HG03135 (cell line): ENCODE results near the gene ARL15.
"Not testable (repeated sequence)": the region's sequence is repeated elsewhere in the genome, so short reads cannot be mapped to it uniquely, and the experiment has no call there.

ENCODE experiments used
- ATAC-seq: cut with Tn5 transposase; IDR thresholded peaks from one replicate; pipeline ENCODE4 v1.9.1; 2021; ENCODE audit warnings: mild to moderate bottlenecking, moderate library complexity; ENCODE audit not compliant: unreplicated experiment

The ARL15 gene

DNA sequence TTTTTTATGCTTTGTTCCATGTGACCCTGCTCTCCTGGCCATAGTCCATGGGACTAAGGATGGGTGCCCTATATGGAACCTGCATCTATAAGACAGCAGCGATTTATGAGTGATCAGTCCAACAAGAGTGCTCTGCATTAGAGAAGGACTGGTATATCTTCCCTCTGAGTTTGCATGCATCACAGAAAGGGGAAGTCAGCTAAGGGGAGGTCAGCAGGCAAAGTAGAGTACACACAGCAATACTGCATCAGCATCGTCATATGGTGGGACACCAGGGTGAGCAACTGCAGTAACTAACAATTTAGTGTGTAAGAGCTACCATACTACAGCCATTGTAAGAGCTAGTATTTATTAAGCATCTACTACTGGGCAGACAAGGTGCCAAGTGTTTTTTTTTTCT is 438.6 kb downstream of the ARL15 start:
- ATAC-seq: no peak

DNA sequence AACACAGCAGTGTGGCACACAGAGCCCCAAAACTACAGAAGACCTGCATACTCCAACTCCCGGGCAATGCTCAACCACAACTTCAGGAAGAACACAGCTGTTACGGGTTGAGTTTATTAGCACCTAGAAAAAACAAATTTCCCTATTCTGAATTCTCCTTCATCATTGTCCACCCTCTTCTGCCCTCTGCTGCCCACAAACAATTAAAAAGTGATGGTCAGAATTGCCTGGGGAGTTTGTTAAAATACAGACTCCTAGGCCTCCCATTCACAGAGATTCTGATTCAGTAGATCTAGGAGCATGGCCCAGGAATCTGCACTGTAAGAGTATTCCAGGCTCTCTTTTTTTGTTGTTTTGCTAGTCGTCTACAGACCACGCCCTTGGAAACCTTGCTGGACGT is 439.3 kb downstream of the ARL15 start:
- ATAC-seq: no peak

DNA sequence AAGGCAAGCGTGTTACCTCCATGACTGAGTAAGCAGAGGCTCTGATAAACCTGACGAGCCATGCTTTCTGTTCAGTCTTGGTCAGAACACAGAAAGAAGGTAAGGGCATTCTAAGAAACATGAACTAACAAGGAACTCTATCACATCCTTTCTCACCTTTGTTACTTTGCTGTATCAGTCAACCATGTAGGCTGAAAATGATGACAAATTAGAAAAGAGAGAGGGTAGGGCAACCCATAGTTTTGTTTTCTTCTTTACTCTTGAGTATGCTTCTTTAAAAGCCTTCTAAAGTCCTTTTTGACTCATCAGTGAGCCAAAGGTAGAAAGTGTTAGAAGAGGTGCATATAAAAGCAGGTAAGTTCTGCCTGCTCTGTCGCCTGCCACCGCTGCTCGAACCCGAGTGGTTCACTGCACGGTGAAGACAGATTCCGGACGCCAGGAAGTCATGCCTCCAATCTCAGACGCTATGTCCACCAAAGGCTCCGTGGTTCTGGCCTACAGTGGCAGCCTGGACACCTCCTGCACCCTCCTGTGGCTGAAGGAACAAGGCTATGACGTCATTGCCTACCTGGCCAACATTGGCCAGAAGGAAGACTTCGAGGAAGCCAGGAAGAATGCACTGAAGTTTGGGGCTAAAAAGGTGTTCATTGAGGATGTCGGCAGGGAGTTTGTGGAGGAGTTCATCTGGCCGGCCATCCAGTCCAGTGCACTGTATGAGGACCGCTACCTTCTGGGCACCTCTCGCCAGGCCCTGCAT is 451.5 kb downstream of the ARL15 start:
- no peak for ATAC-seq

DNA sequence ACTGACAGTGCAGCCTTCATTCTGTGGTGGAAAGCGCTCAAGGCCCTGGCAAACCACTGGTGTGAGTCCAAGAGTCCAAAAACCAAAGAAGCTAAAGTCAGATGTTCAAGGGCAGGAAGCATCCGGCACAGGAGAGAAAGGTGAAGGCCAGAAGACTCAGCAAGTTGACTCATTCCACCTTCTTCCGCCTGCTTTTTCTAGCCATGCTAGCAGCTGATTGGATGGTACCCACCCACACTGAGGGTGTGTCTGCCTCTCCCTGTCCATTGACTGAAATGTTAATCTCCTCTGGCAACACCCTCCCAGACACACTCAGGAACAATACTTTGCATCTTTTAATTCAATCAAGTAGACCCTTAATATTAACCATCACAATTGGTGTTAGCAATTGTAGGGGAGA is 453.9 kb downstream of the ARL15 start:
- no peak for ATAC-seq

DNA sequence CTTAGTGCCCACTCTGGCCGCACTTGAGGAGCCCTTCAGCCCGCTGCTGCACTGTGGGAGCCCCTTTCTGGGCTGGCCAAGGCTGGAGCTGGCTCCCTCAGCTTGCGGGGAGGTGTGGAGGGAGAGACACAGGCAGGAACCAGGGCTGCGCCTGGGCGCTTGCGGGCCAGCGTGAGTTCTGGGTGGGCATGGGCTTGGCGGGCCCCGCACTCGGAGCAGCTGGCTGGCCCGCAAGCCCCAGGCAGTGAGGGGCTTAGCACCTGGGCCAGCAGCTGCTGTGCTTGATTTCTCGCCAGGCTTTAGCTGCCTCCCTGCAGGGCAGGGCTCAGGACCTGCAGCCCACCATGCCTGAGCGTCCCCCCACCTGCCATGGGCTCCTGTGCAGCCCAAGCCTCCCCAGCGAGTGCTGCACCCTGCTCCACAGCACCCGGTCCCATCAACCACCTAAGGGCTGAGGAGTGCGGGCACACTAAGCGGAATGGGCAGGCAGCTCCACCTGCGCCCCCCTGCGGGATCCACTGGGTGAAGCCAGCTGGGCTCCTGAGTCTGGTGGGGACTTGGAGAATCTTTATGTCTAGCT is 473.4 kb downstream of the ARL15 start:
- not testable (repeated sequence) for ATAC-seq

DNA sequence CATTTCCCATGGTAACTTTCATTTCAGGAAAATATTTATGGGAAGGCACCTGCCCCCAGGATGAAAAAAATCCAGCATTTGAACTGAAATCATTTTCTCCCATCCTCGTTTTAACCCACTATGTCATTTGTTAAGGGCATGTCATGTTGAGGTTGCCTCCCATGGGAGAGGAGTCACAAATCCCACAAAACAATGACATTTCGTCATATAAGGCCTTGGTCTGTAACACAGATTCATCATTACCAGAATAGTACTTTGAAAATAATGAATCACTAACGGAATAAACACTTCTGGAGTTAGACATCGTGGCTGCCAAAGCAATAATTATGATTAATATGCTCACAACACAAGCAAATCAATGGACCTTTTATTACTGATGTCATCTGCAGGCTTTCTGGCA is 475.9 kb downstream of the ARL15 start:
- no peak for ATAC-seq
